ENCODE results near the gene EGLN1. TPM values are rescaled to one million over a fixed set of nuclear protein-coding genes. Genes with fewer than 3 reads are reported as not detected.

EGLN1 gene
- total RNA-seq, 2 donors from 2014 or later = 13.5 to 17.2 TPM

GRCh38 chr1:231317306-231318014 lies 104.6 kb downstream of the EGLN1 start:
- Mint-ChIP-seq H3K4me3 (no peak overlapping the region), H3K36me3 (ENCODE audit: low read depth) (no peaks in the 10 kb centered on the region), H3K27ac (no peak overlapping the region), H3K4me1 (peaks cover 4% of the 10 kb centered on the region), H3K27me3 (peaks cover 4% of the 10 kb centered on the region)
- no peak for DNase-seq
- no peak for ATAC-seq
- no peaks in the 10 kb centered on the region for H3K9me3 ChIP-seq (ENCODE audit: control insufficient read depth, low read length, poor library complexity, severe bottlenecking)

GRCh38 chr1:231315887-231316286 lies 106.2 kb downstream of the EGLN1 start:
- no peaks in the 10 kb centered on the region for H3K9me3 ChIP-seq (ENCODE audit: control insufficient read depth, low read length, poor library complexity, severe bottlenecking)
- Mint-ChIP-seq H3K4me3 (no peak overlapping the region), H3K4me1 (peaks cover 4% of the 10 kb centered on the region), H3K27me3 (peaks cover 4% of the 10 kb centered on the region), H3K36me3 (ENCODE audit: low read depth) (no peaks in the 10 kb centered on the region), H3K27ac (no peak overlapping the region)
- ATAC-seq = peak; percentile 79
- DNase-seq = no peak

Other genes starting within 250 kb of the EGLN1 start
- gene GNPAT, start 181.1 kb downstream of the EGLN1 start, total RNA-seq = 10 to 100 TPM; 16.4 to 20.3 TPM
- gene EXOC8, start 84.4 kb downstream of the EGLN1 start, total RNA-seq = 10 to 100 TPM; 29.8 to 35.9 TPM
- 10 to 100 TPM; 23.3 to 31.3 TPM for gene SPRTN, start 84.0 kb downstream of the EGLN1 start, total RNA-seq
- gene TSNAX, start 106.4 kb upstream of the EGLN1 start, total RNA-seq = 10 to 100 TPM; 25.5 to 26.8 TPM
- 10 to 100 TPM; 16.2 to 17.4 TPM for gene DISC1, start 204.5 kb upstream of the EGLN1 start, total RNA-seq